RCC 7860 (cell line): Measurements from ENCODE around the gene MNAT1.
"Not testable (repeated sequence)": the region's sequence is repeated elsewhere in the genome, so short reads cannot be mapped to it uniquely, and the experiment has no call there.

Experiments used
- DNase-seq: peaks from one replicate; pipeline ENCODE4 v3.0.0-alpha.2; 2015; ENCODE audit warnings: low spot score
- FAIRE-seq: peaks from 2 replicates; lab custom pipeline; 2012; peaks lifted over from hg19 to GRCh38; lab: Jason Lieb, UNC

MNAT1 gene

DNA sequence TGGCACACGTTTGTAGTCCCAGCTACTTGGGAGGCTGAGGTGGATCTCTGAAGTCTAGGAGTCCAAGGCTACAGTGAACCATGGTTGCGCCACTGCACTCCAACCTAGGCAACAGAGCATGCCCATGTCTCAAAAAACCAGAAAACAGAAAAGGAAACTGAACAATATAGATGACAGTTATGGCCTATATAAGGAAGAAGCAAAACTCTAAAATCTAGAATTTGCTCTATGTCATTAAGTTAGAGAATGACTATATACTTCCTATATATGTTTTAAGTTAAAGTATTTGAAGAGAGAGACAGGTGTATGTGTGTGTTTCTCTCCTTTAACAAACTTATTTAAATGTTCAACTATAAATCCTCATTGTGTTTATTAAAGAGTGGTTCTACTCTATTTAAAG is 65.8 kb downstream of the MNAT1 start:
- FAIRE-seq, result no peak
- DNase-seq, result no peak

DNA sequence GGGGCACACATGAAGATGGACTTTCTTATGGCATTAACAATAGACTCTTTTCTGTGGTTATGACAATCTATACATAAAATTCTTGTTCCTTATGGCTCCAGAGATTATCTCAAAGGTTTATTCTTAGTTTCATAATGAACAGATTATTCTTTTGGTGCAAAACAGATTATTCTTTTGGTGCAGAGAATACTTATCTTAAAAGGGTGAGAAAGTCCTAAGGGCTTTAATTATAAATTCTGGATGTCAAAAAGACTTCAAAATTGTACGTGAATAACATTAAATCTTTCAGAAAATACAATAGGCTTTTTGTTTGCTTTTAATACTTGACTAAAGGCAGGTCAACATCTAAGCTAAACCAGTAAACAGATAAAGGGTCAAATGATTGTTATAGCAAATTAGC is 69.3 kb downstream of the MNAT1 start:
- no peak for DNase-seq
- no peak for FAIRE-seq

- FAIRE-seq (no peak), DNase-seq (peak; percentile 24)
Measured at GRCh38 chr14:60805841-60806430, 71.4 kb downstream of the MNAT1 start.

DNA sequence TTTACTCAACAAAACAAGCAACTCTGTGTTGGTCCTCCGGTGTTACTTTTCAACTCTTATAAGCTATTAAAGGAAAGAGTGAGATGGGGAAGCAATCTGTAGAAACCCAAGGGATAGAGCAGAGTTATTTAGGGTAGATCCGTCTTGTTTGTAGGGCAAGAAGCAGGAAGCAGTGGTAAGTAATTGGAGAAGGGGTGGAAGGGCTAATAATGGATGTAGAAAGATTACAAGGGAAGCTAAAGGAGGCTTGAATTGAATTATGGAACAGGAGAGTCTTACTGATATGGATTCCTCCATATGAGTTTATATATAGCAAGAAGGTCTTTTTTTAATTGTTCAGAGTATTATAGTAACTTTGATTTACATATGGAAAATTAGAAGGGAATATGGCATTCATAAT is 72.7 kb downstream of the MNAT1 start:
- DNase-seq (no peak), FAIRE-seq (no peak)

- no peak for FAIRE-seq
- no peak for DNase-seq
Measured at GRCh38 chr14:60807971-60808370, 73.4 kb downstream of the MNAT1 start.

GRCh38 chr14:60812987-60813386 is 78.4 kb downstream of the MNAT1 start:
- DNase-seq, result no peak
- no peak for FAIRE-seq

GRCh38 chr14:60815371-60815770 is 80.8 kb downstream of the MNAT1 start:
- no peak for FAIRE-seq
- DNase-seq, result no peak

DNA sequence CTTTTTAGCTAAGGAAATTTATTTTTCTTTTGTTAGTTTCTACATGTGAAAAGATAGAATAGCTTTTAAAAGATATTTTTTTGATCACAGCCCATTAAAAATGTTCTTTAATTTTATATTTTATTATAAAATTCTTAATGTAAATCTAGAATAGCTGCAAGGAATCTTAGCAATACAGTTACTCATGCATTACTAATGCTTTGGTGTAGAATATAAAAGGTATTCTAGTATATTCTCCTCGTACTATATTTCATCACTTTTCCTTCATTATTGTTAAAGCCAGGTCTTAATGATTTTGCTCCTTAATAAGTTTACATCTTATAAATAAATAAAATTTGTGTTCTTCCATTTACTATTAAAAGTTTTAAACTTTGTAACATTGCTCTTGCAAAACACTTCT is 82.6 kb downstream of the MNAT1 start:
- DNase-seq (no peak), FAIRE-seq (no peak)

DNA sequence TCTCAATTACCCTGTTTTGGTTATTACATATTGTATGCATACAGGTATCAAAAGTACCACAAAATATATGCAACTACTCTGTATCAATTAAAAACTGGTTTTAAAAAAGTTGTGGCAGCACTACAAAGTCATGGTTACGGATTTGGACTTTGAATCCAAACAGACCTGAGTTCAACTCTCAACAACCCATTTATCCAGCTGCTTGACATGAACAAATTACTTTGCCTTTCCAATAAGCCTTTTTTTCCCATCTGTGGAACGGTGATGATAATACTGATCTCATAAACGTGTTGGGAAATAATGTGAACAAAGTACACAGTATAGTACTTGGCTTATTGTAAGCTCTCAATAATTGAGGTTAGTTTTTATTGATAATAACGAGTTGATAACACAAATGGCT is 85.0 kb downstream of the MNAT1 start:
- DNase-seq, result no peak
- no peak for FAIRE-seq

GRCh38 chr14:60838601-60839000 is 104.0 kb downstream of the MNAT1 start:
- DNase-seq, result no peak
- no peak for FAIRE-seq

DNA sequence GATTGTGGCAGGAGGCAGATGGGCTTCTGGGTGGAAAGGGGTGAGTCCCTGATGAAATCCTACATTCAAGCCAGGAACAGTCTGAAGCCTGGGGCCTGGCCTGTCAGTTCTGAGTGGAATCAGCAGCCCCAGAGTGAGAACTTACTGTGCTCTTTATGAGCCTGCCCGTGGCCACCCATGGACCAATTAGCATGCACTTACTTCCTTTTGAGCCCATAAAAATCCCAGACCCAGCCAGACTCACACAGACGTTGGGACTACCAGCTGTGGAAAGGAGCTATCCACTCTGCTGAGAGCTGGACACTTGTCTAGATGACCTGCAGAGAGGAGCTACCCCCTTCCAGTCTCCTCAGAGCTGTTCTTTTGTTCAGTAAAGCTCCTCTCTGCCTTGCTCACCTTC is 104.5 kb downstream of the MNAT1 start:
- no peak for FAIRE-seq
- DNase-seq, result no peak

DNA sequence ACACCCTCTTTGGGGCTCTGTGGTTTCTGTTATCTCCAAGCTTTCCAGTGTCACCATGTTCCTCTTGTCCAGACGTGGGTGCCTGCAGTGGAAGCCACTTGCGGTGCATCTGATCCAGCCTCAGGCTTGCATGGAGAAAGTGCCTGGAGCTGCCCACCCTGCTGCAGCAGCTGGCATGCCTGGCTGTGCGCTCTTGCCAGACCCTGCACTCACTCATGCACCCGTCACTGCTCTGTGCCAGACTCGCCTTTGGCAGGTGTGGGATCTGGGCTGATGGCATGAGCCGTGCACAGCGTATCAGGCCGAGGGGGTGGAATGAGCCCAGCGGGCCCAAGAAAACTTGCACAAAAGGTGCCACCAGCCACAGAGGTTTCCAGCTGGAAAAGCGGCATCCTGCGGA is 105.1 kb downstream of the MNAT1 start:
- no peak for FAIRE-seq
- no peak for DNase-seq

DNA sequence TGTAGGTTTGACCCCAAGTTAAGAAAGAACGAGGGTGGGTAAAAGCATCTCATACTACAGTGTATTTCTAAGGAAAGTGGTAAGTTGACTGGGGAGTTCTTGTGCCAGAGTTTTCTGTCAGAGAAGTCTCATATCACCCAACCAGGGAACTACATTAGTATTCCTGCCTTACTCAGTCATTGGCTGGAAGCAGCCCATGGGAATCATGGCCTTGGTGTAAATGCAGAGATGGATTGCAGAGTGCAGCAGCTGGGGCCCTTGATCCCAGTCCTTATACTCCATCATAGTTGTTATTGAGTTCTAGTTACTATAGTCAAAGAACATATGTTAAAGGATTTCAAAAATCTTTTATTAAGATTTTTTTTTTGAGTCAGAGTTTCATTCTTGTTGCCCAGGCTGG is 105.8 kb downstream of the MNAT1 start:
- DNase-seq, result no peak
- no peak for FAIRE-seq

GRCh38 chr14:60845523-60845922 is 111.0 kb downstream of the MNAT1 start:
- DNase-seq, result no peak

GRCh38 chr14:60848066-60848465 is 113.5 kb downstream of the MNAT1 start:
- FAIRE-seq (no peak), DNase-seq (no peak)

More at GRCh38 chr14:60845523-60845922, 111.0 kb downstream of the MNAT1 start:
- no peak for FAIRE-seq

GRCh38 chr14:60851692-60852091 is 117.1 kb downstream of the MNAT1 start:
- DNase-seq, FAIRE-seq: not testable (repeated sequence)

GRCh38 chr14:60856111-60856510 is 121.5 kb downstream of the MNAT1 start:
- FAIRE-seq (no peak), DNase-seq (no peak)

DNA sequence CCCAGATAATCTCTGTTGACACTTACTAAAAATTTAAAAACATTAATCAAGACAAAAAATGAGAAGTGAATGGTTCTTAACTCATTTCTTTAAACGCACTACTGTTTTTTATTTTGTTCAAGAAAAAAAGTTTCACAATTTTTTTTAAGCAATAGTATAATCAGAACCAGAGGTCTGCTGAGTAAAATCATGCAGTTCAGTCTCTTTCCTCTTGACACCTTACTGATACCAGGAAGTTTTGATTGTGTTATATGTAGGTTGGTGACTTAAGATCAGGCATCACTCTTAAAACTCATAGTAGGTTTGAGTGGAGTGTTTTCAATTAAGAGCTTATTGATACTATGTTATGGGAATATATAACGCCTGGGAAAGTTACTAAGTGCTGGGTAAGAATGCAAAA is 125.0 kb downstream of the MNAT1 start:
- no peak for FAIRE-seq
- DNase-seq, result no peak

DNA sequence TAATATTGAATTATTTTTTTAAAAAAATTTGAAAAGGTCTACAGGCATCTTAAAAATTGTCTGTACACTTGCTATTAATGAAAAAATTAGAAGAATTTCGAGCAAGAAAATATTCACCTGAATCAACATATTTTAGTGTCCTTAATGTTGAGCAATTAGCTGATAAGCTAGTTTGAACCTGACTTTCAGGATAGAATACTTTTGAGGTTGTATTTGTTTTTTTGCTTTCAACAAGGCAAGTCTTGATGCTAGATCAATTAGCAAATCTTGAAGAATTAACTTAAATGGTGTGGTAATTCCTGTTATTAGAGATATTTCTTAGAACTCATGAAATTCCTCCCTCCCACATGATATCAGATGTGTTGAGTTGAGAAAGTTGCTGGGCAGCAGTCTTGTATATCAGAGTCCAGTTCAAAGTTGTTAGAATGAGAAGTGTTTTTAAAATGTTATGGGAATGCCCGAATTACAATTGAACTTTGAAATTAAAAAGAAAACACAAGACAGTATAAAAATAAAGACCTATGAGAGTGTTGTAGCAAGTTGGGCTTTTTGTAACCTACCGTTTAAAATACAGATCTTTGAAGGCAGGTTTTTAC is 127.1 kb downstream of the MNAT1 start:
- no peak for FAIRE-seq
- no peak for DNase-seq

DNA sequence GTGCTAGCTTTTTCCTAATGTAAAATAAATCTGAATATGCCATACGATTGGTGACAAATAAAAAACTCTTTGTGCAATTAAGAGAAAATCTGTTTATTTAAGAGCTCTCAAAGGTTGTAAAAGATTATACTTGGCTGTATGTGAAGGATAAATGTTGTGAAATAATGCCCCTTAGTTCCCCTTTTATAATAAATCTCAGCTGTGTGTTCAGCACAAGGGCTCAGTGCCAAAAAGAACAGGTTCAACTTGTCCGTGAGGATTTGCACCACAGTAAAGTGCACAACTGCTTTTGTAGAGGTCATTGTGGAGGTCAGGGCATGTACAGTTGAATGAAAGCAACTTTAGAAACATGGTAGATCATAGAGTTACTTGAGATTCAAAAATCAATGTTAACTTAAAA is 127.7 kb downstream of the MNAT1 start:
- FAIRE-seq (no peak), DNase-seq (no peak)

- FAIRE-seq, result no peak
- DNase-seq, result no peak
Measured at GRCh38 chr14:60863249-60863648, 128.7 kb downstream of the MNAT1 start.

GRCh38 chr14:60865378-60866127 is 131.0 kb downstream of the MNAT1 start:
- DNase-seq, result no peak
- no peak for FAIRE-seq
